Mesodermal cell (in vitro differentiated cells): ENCODE data around the gene INSIG1.

Source experiments
- H3K27ac ChIP-seq: 2 replicates; pipeline ENCODE4 v1.7.0; 2013; ENCODE audit warnings: mild to moderate bottlenecking, low read depth, low read length, moderate library complexity; ENCODE audit not compliant: severe bottlenecking
- H3K36me3 ChIP-seq: 2 replicates; pipeline ENCODE4 v1.7.1; 2013; ENCODE audit warnings: mild to moderate bottlenecking, low read length, moderate library complexity; ENCODE audit not compliant: control insufficient read depth, insufficient read depth
- H3K4me1 ChIP-seq: one replicate; pipeline ENCODE4 v1.7.1; 2013; ENCODE audit warnings: mild to moderate bottlenecking, low read length; ENCODE audit not compliant: insufficient read depth, control insufficient read depth, poor library complexity, severe bottlenecking
- H3K4me3 ChIP-seq: 2 replicates; pipeline ENCODE4 v1.7.0; 2013; ENCODE audit warnings: low read length, control low read depth, mild to moderate bottlenecking; ENCODE audit not compliant: insufficient read depth, poor library complexity, severe bottlenecking; ENCODE audit errors: extremely low read depth
- H3K9me3 ChIP-seq: 2 replicates; pipeline ENCODE4 v1.7.1; 2013; ENCODE audit warnings: mild to moderate bottlenecking, low read length, moderate library complexity; ENCODE audit not compliant: control insufficient read depth
- WGBS, 2 experiments: methylation state at CpG; one replicate each; pipeline ENCODE4 v1.1.5; 2013; ENCODE audit warnings: missing lambda C conversion rate in 2 of 2; ENCODE audit not compliant: insufficient coverage in 2 of 2; 5-methylcytosine and 5-hydroxymethylcytosine counted together

INSIG1 gene

DNA sequence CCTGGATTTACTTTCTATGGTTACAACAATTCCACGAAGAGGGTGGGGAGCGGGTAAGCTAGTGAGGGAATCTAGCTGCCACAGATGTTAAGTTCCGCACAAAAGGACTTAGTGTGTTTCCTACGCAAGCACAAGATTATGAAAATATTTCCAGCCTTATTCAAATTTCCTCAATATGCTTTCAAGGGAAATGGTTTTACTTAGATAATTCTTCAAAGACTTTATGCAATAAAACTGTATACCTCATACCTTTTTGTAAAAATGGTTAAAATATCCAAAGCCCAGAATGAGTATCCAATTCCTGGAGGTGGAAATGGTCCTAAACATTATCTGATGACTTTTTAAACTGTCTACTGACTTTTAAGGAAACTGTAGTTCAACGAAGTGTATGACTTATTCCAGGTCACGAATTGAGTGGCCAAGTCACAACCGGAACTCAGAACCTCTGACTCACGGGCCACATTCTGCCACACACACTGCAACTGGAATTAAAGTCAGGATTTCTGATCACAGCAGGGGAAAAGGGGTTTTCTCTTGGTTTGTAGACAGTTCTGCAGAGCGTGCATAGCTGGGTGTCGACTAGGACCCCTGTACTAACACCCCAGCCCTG lies 20.2 kb upstream of the INSIG1 start:
- Histone ChIP-seq H3K4me1 (no peaks in the 10 kb centered on the region), H3K9me3 (no peaks in the 10 kb centered on the region), H3K4me3 (no peak overlapping the region), H3K36me3 (no peaks in the 10 kb centered on the region), H3K27ac (no peak overlapping the region)
- WGBS, 2 experiments, result 89 to 93% methylated on average over 8 of the region's 10 CpGs

DNA sequence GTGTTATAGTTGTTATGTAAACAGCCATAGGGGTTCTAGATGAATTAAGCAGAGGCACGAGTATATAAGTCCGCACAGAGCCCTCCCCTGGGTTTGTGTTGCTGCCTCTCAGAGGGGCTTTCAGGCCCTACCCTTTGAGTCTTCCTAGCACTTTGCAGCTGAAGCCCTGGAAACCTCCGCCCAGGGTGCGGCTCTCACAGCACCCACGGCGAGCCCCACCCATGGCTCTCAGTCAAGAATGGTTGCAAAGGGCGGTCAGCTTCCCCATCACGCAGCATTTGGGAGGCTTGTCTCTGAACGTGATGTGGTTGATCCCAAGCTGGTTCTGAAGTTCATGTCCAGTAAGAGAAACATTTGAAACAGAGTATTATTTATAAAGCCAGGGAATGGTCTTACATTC lies 18.8 kb upstream of the INSIG1 start:
- Histone ChIP-seq H3K4me3 (no peak overlapping the region), H3K9me3 (no peaks in the 10 kb centered on the region), H3K36me3 (no peaks in the 10 kb centered on the region), H3K4me1 (no peaks in the 10 kb centered on the region), H3K27ac (no peak overlapping the region)
- WGBS, 2 experiments, result 93 to 96% methylated on average over 7 to 8 of the region's 9 CpGs

DNA sequence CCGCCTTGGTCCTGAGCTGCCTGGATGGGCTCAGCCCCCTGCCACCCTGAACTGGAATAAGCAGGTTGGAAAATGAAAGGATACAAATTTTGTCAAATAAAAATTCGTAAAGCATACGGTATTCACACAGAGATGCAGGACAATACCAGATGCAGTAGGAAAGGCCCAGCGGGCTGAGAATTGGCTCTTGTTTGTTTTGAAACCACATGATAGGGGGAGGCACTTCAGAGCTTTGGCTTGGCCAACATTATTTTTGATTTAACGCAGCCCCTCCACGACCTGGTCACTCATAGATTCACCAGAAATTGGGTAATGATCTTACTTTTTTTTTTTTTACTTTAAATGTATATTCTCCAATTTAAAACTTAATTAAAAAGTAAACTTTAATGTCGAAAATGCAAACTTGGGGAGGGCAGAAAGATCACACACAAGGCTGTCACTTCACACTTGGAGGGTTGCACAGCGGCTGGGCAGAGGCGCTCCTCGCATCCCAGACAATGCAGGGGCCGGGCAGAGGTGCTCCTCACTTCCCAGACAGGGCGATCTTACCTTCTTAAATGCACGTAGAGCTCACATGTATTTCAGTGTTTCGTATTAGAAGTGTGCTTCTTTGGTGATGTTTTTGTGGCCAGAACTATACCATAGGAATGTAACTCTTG lies 17.8 kb upstream of the INSIG1 start:
- Histone ChIP-seq H3K4me1 (no peaks in the 10 kb centered on the region), H3K36me3 (no peaks in the 10 kb centered on the region), H3K27ac (no peak overlapping the region), H3K9me3 (no peaks in the 10 kb centered on the region), H3K4me3 (no peak overlapping the region)
- 87 to 95% methylated on average over 9 of the region's 14 CpGs for WGBS, 2 experiments

DNA sequence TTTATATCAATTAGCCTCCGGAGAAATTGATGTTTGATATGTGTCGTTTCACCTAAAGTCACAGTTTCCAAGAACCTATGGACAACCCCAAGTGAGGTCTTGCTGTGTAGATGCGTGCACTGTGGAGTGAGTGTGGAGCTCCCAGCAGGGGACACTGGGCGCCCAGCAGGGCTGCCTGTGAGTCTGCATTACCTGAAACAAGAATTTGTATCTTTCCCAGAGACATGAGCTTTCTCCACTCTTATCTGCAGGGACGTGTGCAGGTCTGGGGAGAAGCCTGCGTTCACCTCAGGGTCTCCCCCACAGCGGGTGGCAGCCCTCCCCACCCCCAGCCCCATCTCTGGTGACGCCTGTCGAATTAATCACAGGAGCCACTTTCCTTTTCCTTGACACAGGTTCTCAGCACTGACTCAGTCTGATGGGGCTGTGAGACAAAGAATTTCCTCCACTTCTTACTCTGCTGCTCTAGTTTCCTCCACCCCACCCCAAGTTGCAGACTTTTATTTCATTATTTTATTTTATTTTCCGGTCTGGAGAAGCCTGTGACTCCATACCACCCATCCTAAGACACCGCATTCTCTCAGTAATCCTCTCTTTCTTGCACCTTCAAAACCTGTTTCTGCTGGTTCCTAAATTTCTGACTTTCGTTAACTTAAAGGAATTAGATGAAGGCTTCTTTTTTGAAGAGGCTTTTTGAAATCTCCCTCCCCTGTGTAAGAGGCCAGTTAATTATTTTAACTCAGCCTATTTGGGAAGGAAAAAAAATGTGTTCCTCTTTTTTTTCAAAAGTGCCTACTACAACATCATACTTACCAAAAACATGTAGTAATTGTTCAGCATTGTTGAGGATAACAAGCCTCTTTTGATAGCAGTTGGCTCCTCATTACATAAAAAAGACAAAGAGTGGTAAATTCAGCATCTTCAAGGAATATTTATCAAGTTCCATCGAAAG lies 17.0 kb upstream of the INSIG1 start:
- Histone ChIP-seq H3K4me3 (no peak overlapping the region), H3K27ac (no peak overlapping the region), H3K4me1 (no peaks in the 10 kb centered on the region), H3K9me3 (no peaks in the 10 kb centered on the region), H3K36me3 (no peaks in the 10 kb centered on the region)
- WGBS, 2 experiments, result 83 to 86% methylated on average over 10 of the region's 13 CpGs

DNA sequence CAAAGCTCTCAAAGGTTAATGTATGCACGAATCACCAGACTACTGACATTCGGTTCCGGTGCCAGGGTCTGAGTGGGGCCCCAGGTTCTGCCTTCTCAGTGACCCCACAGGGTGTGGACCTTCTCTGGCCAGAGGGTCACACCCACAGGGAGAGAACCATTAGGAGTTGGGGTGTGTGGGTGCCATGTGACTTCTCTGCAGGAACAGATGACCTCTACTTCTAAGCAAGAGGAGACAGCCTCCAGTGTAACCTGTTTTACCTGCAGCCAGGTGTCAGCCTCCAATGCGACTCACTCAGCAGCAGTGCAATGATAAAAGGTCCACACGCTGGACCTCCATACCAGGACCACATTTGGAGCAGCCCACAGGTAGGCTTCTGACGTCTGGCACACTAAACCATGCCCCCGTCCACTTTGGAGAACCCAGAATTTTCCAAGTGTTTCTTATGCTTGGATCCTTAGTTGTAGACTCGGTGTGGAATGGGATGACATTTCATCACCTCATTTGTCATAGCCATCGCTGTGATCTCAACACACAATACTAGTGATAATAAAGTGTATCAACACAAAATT lies 16.2 kb upstream of the INSIG1 start:
- Histone ChIP-seq H3K4me1 (no peaks in the 10 kb centered on the region), H3K27ac (no peak overlapping the region), H3K9me3 (no peaks in the 10 kb centered on the region), H3K36me3 (no peaks in the 10 kb centered on the region), H3K4me3 (no peak overlapping the region)
- 90 to 93% methylated on average over 7 to 9 of the region's 9 CpGs for WGBS, 2 experiments

DNA sequence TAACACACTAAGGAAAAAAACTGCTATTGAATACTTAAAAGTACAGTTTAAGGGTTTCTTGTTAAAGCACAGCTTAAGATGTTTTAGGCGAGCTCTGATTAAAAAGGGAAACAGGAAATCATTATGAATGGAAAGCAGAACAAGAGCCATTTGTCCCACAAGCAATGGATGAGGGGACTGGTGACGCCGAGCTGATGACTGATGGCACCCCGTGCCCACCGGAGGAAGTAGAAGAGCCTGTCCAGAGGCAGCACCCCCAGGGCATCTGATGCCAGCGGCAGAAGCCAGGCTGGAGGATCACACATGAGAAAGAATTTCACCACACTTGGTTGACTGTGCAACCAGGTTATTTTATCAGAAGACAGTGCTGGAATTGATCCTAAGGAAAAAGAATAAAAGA lies 15.0 kb upstream of the INSIG1 start:
- Histone ChIP-seq H3K4me1 (no peaks in the 10 kb centered on the region), H3K4me3 (no peak overlapping the region), H3K9me3 (no peaks in the 10 kb centered on the region), H3K36me3 (no peaks in the 10 kb centered on the region), H3K27ac (no peak overlapping the region)
- 87 to 90% methylated on average over 6 of the region's 6 CpGs for WGBS, 2 experiments

DNA sequence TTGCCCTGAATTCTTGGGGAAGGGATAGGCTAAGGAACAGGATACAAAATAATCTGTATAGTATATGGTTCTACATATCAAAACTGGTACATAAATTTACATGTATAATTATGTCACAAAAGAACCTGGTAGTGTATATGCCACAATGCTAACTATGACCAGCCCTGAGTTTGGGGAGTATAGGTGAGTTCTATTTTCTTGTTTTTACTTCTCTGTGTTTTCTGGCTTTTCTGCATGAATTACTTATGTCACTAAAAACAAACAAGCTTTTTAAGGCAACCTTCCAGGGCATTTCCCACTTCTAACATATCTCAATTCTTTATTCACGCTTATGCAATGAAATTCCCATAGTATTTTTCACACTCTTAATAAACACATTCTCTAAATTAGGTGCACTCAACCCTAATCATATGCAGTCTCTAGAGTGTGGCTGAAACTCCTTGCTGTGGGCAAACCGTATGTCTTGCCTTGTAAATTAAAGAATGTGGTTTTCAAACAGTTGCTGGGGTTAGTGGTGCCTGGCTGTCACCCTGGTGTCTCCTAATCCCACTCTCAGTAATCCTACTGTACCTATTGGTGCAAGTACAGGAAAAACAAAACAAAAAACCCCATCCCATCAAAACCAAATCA lies 14.0 kb upstream of the INSIG1 start:
- Histone ChIP-seq H3K4me3 (no peak overlapping the region), H3K36me3 (no peaks in the 10 kb centered on the region), H3K4me1 (no peaks in the 10 kb centered on the region), H3K9me3 (no peaks in the 10 kb centered on the region), H3K27ac (no peak overlapping the region)
- 40 to 100% methylated on average over 1 of the region's 2 CpGs for WGBS, 2 experiments

DNA sequence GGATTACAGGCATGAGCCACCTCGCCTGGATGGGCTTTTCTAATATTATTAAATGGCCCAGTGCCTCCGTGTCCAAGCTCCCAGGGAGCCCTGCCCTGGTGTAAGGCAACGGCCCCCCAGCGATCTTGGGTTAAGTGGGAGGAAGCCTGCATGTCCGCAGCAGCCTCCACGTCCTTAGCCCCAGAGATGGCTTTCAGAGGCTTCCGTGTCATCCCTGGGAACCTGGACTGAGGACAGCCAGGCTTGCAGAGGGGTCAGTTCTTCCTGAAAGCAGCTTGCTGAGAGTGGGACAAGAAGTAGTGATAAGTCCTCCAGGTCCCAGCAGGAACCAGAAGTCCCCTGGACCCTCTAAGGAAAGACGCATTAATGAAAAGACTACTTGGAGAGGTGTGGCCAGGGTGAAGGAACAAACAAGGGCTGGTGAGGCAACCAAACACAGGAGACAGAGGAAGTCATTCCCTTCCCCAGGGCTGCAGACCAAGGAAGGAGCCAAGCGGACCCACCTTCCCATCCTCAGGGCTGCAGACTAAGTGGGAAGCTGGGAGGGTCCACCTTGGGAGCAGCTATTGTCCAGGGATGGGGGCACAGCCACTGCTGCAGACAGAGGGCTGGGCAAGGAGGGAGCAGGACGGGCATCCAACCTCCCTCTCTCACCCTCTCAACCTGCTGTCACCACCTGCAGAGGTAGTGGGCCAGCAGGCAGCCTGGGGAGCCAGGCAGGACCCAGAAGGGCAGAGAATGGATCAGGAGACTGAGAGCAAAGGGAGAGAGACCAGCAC lies 13.0 kb upstream of the INSIG1 start:
- Histone ChIP-seq H3K4me3 (no peak overlapping the region), H3K27ac (no peak overlapping the region), H3K4me1 (no peaks in the 10 kb centered on the region), H3K36me3 (no peaks in the 10 kb centered on the region), H3K9me3 (no peaks in the 10 kb centered on the region)
- 90% methylated on average over 7 to 8 of the region's 10 CpGs for WGBS, 2 experiments

DNA sequence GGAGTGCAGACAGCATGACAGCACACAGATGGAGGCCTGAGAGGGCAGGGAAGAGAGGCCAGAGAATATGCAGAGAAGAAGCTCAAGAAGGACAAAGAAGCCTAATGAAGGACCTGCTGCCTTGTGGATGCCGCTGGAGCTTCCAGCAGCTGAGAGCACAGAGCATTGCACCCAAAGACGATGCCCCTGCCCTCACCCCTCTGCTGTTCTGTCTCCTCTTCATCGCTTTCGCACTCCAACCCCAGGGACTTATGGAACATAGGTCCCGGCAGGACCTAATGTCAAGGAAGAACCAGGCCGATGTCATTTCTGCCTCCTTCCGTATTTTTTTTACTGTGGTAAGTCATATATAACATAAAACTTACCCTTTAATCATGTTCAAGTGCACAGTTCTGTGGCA lies 12.3 kb upstream of the INSIG1 start:
- H3K36me3 ChIP-seq, result no peaks in the 10 kb centered on the region
- no peak overlapping the region for H3K27ac ChIP-seq
- no peaks in the 10 kb centered on the region for H3K9me3 ChIP-seq
- H3K4me1 ChIP-seq, result no peaks in the 10 kb centered on the region
- WGBS, 2 experiments, result 94 to 96% methylated on average over 4 to 5 of the region's 7 CpGs
- H3K4me3 ChIP-seq, result no peak overlapping the region

DNA sequence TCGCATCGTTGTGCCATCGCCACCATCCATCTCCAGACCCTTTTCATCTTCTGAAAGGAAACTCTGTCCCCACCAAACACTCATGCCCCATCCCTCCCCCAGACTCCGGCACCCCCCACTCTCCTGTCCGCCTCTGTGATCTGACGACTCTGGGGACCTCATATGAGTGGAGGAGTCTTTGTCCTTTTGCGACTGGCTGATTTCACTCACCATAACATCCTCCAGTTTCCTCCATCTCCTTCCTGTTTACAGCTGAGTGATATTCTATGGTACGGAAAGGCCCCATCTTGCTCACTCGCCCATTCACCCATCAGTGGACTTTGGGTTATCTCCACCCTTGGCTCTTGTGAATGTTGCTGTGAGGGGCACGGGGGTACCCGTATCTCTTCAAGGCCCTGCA lies 11.8 kb upstream of the INSIG1 start:
- Histone ChIP-seq H3K27ac (no peak overlapping the region), H3K9me3 (no peaks in the 10 kb centered on the region), H3K36me3 (no peaks in the 10 kb centered on the region), H3K4me1 (peaks cover 3% of the 10 kb centered on the region), H3K4me3 (no peak overlapping the region)
- 91 to 93% methylated on average over 5 to 7 of the region's 11 CpGs for WGBS, 2 experiments
